GM19467 (cell line): Measurements from ENCODE around the gene SORCS2.
"Not testable (repeated sequence)": the region's sequence is repeated elsewhere in the genome, so short reads cannot be mapped to it uniquely, and the experiment has no call there.

Source experiments
- ATAC-seq: cut with Tn5 transposase; IDR thresholded peaks from one replicate; pipeline ENCODE4 v1.9.1; 2021; ENCODE audit warnings: mild to moderate bottlenecking, moderate library complexity; ENCODE audit not compliant: unreplicated experiment

The SORCS2 gene

DNA sequence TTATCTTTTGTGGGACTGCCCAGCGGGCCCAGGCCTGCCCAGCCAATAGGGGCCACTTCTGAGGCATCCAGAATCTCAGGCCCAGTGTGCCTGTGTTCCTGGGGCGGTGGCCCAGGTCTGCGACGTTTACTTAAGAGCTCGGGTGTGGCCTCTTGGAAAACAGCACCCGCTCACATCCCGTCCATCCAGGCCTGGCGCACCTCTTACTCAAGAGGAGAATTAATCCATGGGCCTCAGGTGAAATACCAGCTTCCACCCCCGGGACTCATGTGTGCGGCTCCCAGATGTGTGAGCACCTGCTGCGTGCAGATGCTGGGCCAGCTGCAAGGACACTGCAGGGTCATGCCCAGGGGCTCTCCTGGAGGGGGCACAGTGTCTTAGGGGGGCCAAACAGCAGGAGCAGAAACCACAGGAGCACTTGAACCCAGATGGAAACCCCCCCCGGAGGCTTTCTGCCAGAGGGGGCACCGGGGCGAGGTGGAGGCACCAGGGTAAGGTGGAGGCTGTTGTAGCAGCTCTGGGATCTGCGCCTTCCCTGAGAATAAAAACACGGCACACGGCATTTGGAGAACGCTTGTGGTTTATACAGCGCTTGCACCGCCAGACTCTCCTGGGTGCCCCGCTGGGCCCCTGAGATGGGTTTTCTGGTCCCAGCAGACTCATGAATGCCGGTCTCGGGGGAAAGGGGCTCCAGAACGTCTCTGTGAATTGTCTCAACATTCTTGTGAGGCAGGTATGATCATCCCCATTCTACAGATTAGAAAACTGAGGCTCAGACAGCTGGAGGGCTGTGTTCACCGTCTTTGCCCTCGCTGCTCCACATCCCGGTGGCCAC lies 239.6 kb downstream of the SORCS2 start:
- no peak for ATAC-seq

DNA sequence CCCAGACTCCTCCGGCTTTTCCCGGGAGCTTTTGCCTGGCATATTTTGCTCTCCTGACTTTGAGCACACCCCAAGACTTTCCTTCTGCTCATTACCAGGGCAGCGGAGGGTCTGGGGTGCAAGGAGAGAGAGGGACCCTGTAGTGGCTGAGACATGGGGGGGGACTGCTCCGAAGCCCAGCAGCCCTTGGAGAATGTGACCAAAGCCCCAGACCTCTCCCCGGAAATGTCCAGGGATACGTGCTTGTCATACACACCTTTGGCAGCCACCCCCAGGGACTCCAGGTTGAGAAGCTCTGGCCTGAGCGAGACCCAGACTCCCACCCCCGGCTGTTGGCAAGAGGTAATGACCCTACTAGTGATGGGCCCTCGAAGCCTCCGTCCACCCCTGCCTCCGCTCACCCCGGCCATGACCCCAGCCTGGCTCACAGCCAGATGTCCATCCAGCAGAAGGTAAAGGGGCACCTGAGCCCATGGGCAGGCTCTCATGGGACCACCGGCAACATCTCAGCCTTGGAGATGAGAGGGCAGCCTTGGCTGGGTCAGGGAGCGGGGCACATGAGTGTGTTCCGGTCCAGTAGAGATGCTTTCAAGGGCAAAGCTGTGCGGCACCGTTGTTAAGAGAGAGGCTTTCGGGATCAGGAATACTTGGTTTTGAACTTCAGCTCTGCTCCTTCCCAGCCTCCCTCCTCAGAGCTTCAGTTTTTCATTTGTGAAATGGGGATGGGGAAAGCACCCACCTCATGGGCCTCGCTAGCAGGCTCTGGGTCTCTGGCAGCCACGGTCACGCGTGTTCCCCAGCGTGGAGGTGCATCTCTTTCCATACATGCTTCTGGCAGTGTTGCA lies 240.4 kb downstream of the SORCS2 start:
- ATAC-seq = no peak

- ATAC-seq = no peak
These were observed 241.2 kb downstream of the SORCS2 start for GRCh38 chr4:7433376-7434140.

- ATAC-seq = no peak
These were observed 241.9 kb downstream of the SORCS2 start for GRCh38 chr4:7434141-7434765.

DNA sequence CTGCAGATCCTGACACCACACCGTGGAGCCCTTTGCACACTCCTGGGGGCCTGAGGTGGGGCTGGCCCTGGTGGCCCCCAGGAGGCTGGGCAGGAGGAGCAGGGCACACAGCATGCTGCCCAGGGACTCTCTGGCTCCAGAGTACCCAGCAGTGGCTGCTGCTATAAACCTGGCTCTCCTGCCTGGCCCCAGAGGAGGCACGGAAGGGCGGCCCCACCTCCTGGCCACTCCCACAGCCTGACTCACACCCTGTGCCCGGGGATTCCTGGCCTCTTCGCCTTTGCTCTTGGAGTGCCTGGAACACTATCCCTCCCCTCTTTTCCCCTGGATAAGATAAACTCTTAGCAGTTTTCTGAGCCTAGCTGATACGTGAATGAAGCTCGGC lies 242.4 kb downstream of the SORCS2 start, which contains the start of gene PSAPL1:
Gene PSAPL1 (minus strand): TSS at position 165 of the 385 bp plus-strand sequence. CDS start 51 bp downstream, at position 114.
- ATAC-seq = no peak

GRCh38 chr4:7435471-7436061 lies 243.2 kb downstream of the SORCS2 start:
- no peak for ATAC-seq

- ATAC-seq = no peak
These were observed 243.9 kb downstream of the SORCS2 start for GRCh38 chr4:7436256-7436655.

DNA sequence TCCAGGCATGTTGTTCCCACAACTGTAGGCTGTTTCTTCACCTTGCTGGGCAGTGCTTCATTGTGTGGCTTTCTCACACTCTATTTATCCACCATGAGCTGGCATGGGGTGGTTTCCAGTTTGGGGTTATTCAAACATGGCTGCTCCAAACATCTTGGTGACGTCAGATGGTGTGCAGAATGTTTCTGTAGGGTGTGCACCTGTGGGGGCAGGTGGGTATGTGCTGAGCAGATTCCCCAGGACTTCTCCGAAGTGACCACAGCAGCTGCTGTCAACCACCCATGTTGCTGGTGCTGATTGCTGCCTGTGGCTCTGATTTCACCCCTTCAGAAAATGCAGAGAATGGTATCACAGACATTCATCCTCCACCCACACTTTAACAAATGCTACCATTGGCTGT lies 247.4 kb downstream of the SORCS2 start:
- no peak for ATAC-seq

DNA sequence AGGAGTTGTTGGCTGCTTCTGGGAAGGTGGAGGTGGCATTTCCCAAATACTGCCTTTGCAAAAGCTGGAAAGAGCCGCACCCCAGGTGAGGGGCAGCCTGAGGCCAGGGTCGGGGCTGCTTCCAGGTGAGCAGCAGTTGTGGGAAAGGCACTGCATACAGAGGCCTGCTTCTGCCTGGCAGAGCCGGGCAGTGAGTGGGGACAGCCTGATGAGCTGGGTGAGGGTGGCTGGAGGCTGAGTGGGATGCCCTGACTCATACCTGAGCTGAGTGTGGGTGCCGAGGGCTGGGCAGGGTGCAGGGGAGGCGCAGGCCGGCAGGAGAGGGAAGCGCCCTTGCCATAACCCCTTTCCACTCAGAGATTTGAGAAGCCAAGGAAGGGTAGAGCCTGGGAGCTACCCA lies 248.9 kb downstream of the SORCS2 start:
- no peak for ATAC-seq

DNA sequence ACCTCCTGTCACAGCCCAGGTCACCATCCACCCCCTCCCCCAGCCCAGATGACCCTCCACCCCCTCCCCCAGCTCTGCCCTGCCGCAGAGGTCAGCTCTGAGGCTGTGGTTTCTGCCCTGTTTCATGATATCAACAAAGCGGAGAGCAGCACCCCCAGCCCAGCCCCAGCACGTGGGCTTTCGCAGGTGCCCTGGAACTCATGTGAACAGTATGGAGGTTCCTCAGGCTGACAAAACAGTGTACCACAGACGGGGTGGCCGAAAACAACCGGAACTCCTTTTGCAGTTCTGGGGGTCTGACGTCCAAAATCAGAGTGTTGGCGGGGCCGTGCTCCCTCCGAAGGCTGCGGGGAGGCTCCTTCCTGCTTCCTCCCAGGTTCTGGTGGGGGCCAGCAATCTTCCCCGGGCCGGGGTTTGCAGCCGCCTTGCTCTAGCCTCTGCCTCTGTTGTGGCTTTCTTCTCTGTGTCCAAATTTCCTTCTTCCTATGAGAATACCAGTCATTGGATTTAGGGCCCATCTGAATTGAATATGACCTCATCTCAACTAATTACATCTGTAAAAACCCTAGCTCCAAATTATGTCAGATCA lies 250.3 kb downstream of the SORCS2 start:
- no peak for ATAC-seq

GRCh38 chr4:7444314-7444713 lies 252.0 kb downstream of the SORCS2 start:
- no peak for ATAC-seq

DNA sequence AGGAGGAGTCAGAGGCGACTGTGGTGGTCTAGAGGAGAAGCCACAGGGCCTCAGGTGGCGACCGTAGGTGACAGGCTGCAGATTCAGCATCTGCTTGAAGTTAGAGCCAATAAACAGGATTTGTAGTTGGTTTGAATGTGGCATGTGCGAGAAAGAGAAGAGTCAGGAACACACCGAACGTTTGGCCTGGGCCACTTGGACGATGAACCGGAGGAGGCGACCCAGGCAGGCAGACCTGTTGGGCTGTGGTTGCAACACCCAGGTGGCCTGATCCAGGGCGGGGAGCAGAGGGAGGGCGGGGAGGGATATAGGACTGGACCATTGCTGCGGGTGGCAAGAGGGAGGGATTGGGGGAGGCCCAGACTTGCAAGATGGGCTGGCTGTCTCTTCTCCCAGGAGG lies 252.4 kb downstream of the SORCS2 start:
- no peak for ATAC-seq

GRCh38 chr4:7447236-7447635 lies 254.9 kb downstream of the SORCS2 start:
- ATAC-seq = no peak

- ATAC-seq = no peak
These were observed 255.7 kb downstream of the SORCS2 start for GRCh38 chr4:7448036-7448435.

DNA sequence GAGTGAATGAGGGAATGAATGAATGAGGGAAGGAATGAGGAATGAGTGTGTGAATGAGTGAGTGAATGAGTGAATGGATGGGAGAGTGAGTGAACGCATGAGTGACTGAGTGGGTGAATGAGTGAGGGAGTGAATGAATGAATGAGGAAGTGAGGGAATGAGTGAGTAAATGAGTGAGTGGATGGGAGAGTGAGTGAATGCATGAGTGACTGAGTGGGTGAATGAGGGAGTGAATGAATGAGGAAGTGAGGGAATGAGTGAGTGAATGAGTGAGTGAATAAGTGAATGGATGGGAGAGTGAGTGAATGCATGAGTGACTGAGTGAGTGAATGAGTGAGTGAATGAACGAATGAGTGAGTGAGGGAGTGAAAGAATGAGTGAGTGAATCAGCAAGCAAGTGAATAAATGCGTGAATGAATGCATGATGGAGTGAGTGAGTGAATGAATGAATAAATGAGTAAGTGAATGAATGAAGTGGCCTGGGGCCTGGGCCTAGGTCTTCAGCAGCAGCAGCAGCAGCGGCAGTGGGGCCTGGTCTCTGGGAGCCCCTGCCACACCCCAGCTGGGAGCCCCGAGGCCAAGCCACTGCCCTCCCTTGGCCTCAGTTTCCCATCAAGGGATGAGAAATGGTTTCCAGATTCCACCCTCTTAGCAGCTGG lies 258.6 kb downstream of the SORCS2 start:
- no peak for ATAC-seq

- no peak for ATAC-seq
These were observed 259.1 kb downstream of the SORCS2 start for GRCh38 chr4:7451434-7451789.

- ATAC-seq = no peak
These were observed 259.5 kb downstream of the SORCS2 start for GRCh38 chr4:7451800-7452199.

- not testable (repeated sequence) for ATAC-seq
These were observed 260.5 kb downstream of the SORCS2 start for GRCh38 chr4:7452802-7453201.

- ATAC-seq = no peak
These were observed 265.1 kb downstream of the SORCS2 start for GRCh38 chr4:7457201-7458065.
